Measurements from ENCODE around the gene ACTA1. TPM values are rescaled to one million over a fixed set of nuclear protein-coding genes. Genes with fewer than 3 reads are reported as not detected.

The ACTA1 gene
- total and polyA plus RNA-seq, 10 of the 15 experiments (the other 5 are each of a cell fraction or from before 2014, with no cell fraction given): 0.05 to 0.35 (median 0.12) TPM; not detected in 7

- in situ Hi-C loops (cut with MboI) (no loop called here), intact Hi-C loops (cut with micrococcal nuclease; ENCODE audit: unreplicated experiment) (no loop called here)
- ATAC-seq (no peak), FAIRE-seq (no peak), DNase-seq (ENCODE audit: low read depth, low spot score) (no peak)
- TF ChIP-seq CHD2 (IDR thresholded peaks at IDR 0.05; ENCODE audit: borderline replicate concordance, low read depth, low read length) (no peak), KDM1A (IDR thresholded peaks at IDR 0.05; ENCODE audit: borderline replicate concordance) (no peak), TBL1XR1 (IDR thresholded peaks at IDR 0.05; ENCODE audit: low read depth, low read length) (no peak), ZNF384 (IDR thresholded peaks at IDR 0.05; ENCODE audit: borderline replicate concordance, low read depth, low read length) (no peak), ASH2L (IDR thresholded peaks at IDR 0.05; ENCODE audit: borderline replicate concordance, low read depth) (no peak), CREB1 (IDR thresholded peaks at IDR 0.05; ENCODE audit: low read depth) (no peak), ZBTB4 (CRISPR knock-in tag; IDR thresholded peaks at IDR 0.05) (no peak), E4F1 (IDR thresholded peaks at IDR 0.05; ENCODE audit: borderline replicate concordance, partially characterized antibody) (no peak), ZZZ3 (IDR thresholded peaks at IDR 0.05; ENCODE audit: control insufficient read depth, insufficient read length, low read depth) (no peak), SUPT20H (IDR thresholded peaks at IDR 0.05; ENCODE audit: borderline replicate concordance, control insufficient read depth, low read depth, low read length) (no peak), NFYB (IDR thresholded peaks at IDR 0.05; ENCODE audit: insufficient read depth, low read depth, low read length) (no peak), SMAD5 (IDR thresholded peaks at IDR 0.05; ENCODE audit: low read depth) (no peak), MEF2A (IDR thresholded peaks at IDR 0.05; ENCODE audit: insufficient read depth, low read depth, low read length) (no peak), ZNF217 (IDR thresholded peaks at IDR 0.05) (no peak), POU2F2 (IDR thresholded peaks at IDR 0.05; ENCODE audit: borderline replicate concordance, low read depth, low read length) (no peak), SREBF1 (IDR thresholded peaks at IDR 0.05; ENCODE audit: low read length) (no peak), IKZF1 (conservative IDR thresholded peaks at IDR 0.05) (no peak), SMC3 (IDR thresholded peaks at IDR 0.05; ENCODE audit: borderline replicate concordance, low read length) (no peak), GATAD2B (conservative IDR thresholded peaks at IDR 0.05; ENCODE audit: low read depth) (no peak), SIN3A (IDR thresholded peaks at IDR 0.05; ENCODE audit: low read depth, low read length) (no peak)
- Histone ChIP-seq H3K36me3 (ENCODE audit: control insufficient read depth in 2 of 2, insufficient read depth in 2 of 2, low read length in 1 of 2) (no peaks in the 10 kb centered on the region), H3K4me3 (no peak overlapping the region), H3K27ac (ENCODE audit: control insufficient read depth, insufficient read depth) (no peak overlapping the region), H3K79me2 (ENCODE audit: control insufficient read depth, insufficient read depth, low read length) (no peaks in the 10 kb centered on the region), H3K9me3 (replicated peaks; ENCODE audit: control insufficient read depth, insufficient read depth, low read length) (no peaks in the 10 kb centered on the region), H3K9ac (ENCODE audit: control insufficient read depth, insufficient read depth, low read length) (no peak overlapping the region), H2AFZ (ENCODE audit: control insufficient read depth, low read depth, low read length) (no peak overlapping the region), H3K4me2 (ENCODE audit: control insufficient read depth, insufficient read depth) (no peak overlapping the region), H3K27me3 (replicated peaks in 1 of 2; ENCODE audit: control insufficient read depth in 2 of 2, insufficient read depth in 2 of 2, low read length in 1 of 2) (peaks cover 13 to 17% of the 10 kb centered on the region in 2 experiments), H3K4me1 (ENCODE audit: control insufficient read depth, insufficient read depth, low read length) (no peaks in the 10 kb centered on the region), H4K20me1 (ENCODE audit: control insufficient read depth, insufficient read depth) (no peaks in the 10 kb centered on the region)
- ChIA-PET POLR2A (interaction anchor here (0.6 kb wide), 1 partner anchor 1585 kb away, joined by 5 read pairs; no protein-coding TSS in a partner anchor), CTCF (no interaction called here), SMC1A (ENCODE audit: uncharacterized antibody, unreplicated experiment) (no interaction called here), RAD21 (ENCODE audit: unreplicated experiment) (interaction anchor here (0.9 kb wide), 1 partner anchor 72 kb away, joined by 4 read pairs; no protein-coding TSS in a partner anchor)
- 49% methylated on average over 17 of the region's 18 CpGs for WGBS (ENCODE audit: insufficient coverage, insufficient replicate concordance, low lambda C conversion rate, missing lambda C conversion rate)
- no TSS peak for BruUV-seq (replicated peaks)
Measured at GRCh38 chr1:229409616-229410369, 24.1 kb downstream of the ACTA1 start.

Data from GM12878 (cell line).